HCEC 1CT (cell line): Measurements from ENCODE around the gene ZNF561.
A peak's percentile ranks its signal among the peaks of the same experiment; 100 is the strongest.
"Not testable (repeated sequence)": the region's sequence is repeated elsewhere in the genome, so short reads cannot be mapped to it uniquely, and the experiment has no call there.

Source experiments
- DNase-seq: peaks from one replicate; pipeline ENCODE4 v3.0.0-alpha.2; 2017

The ZNF561 gene

GRCh38 chr19:9621156-9622037 is at the start of gene ZNF561:
Gene ZNF561 (minus strand): TSS chr19:9621232. CDS start chr19:9619456, 1,776 bp downstream.
- peak; percentile 79 for DNase-seq

GRCh38 chr19:9668544-9668943 is 47.5 kb upstream of the ZNF561 start:
- no peak for DNase-seq

GRCh38 chr19:9667898-9668297 is 46.9 kb upstream of the ZNF561 start:
- no peak for DNase-seq

GRCh38 chr19:9658769-9659168 is 37.7 kb upstream of the ZNF561 start:
- DNase-seq: no peak

- not testable (repeated sequence) for DNase-seq
Measured at GRCh38 chr19:9653066-9653555, 32.1 kb upstream of the ZNF561 start.

GRCh38 chr19:9651464-9651863 is 30.4 kb upstream of the ZNF561 start:
- DNase-seq: not testable (repeated sequence)

- no peak for DNase-seq
Measured at GRCh38 chr19:9650345-9650744, 29.3 kb upstream of the ZNF561 start.

GRCh38 chr19:9645472-9645871 is 24.4 kb upstream of the ZNF561 start:
- DNase-seq: no peak

GRCh38 chr19:9644472-9644871 is 23.4 kb upstream of the ZNF561 start:
- no peak for DNase-seq

- DNase-seq: no peak
Measured at GRCh38 chr19:9641810-9642209, 20.8 kb upstream of the ZNF561 start.

- no peak for DNase-seq
Measured at GRCh38 chr19:9640956-9641355, 19.9 kb upstream of the ZNF561 start.

GRCh38 chr19:9636018-9636417 is 15.0 kb upstream of the ZNF561 start:
- DNase-seq: no peak

- no peak for DNase-seq
Measured at GRCh38 chr19:9627856-9628255, 6.8 kb upstream of the ZNF561 start.

GRCh38 chr19:9622531-9622930 is 1.5 kb upstream of the ZNF561 start:
- no peak for DNase-seq

GRCh38 chr19:9620842-9621155 is 233 bp downstream of the ZNF561 start:
- no peak for DNase-seq

GRCh38 chr19:9615844-9616243 is 5.2 kb downstream of the ZNF561 start:
- DNase-seq: no peak

- DNase-seq: no peak
Measured at GRCh38 chr19:9610484-9611113, 10.4 kb downstream of the ZNF561 start.

- DNase-seq: no peak
Measured at GRCh38 chr19:9608912-9609311, 12.1 kb downstream of the ZNF561 start.

- peak; percentile 93 for DNase-seq
Measured at GRCh38 chr19:9597027-9597426, 24.0 kb downstream of the ZNF561 start.

- peak; percentile 51 for DNase-seq
Measured at GRCh38 chr19:9586764-9587163, 34.3 kb downstream of the ZNF561 start.

- DNase-seq: peak; percentile 77
Measured at GRCh38 chr19:9584073-9584833, 36.8 kb downstream of the ZNF561 start, which contains the start of gene ZNF121. Gene ZNF121 (minus strand): TSS chr19:9584504. CDS start chr19:9568097, 16,407 bp downstream.

GRCh38 chr19:9582081-9582725 is 38.8 kb downstream of the ZNF561 start:
- not testable (repeated sequence) for DNase-seq

GRCh38 chr19:9580728-9581127 is 40.3 kb downstream of the ZNF561 start:
- no peak for DNase-seq
